ENCODE results near the gene PAQR9. TPM values are rescaled to one million over a fixed set of nuclear protein-coding genes. Genes with fewer than 3 reads are reported as not detected.

Gene PAQR9
- total RNA-seq, 1 experiment from 2014 or later = not detected

DNA sequence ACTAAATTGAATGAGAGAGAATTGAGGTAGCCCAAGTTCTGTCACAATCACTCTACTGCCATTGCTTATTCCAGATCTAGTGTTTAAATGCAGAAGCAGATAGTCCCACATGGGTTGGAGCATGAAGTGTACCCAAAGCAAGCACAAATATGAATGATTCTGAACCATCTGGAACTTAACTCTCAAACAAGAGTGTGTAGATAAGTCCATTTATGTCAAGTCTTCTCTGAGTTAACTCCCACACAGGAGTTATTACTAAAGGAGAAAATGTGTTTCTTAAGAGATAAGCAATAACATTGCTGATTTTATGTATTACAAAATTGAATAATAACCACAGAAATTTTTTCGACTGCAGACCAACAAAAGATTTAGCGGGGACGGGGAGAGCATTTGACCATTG, 33.6 kb downstream of the PAQR9 start:
- ChIA-PET POLR2A (no interaction called here), CTCF (interaction anchor here (0.6 kb wide), 1 partner anchor 206 kb away, joined by 4 read pairs; no protein-coding TSS in a partner anchor)
- no peaks in the 10 kb centered on the region for H3K9me3 Mint-ChIP-seq (ENCODE audit: unreplicated experiment)
- intact Hi-C loops (cut with micrococcal nuclease; ENCODE audit: unreplicated experiment) = loop anchor here (1.0 kb wide), 2 partner anchors 57 to 64 kb away; no protein-coding TSS in a partner anchor
- Histone ChIP-seq H3K4me1 (no peaks in the 10 kb centered on the region), H3K9me3 (no peaks in the 10 kb centered on the region), H3K36me3 (ENCODE audit: control insufficient read depth, insufficient read depth, low read length) (no peaks in the 10 kb centered on the region), H3K27me3 (replicated peaks; ENCODE audit: control insufficient read depth, insufficient read depth, low read length) (no peaks in the 10 kb centered on the region; the same call in none of the 2 replicates), H3K4me3 (ENCODE audit: low read depth, low read length) (no peak overlapping the region)
- no peak overlapping the region for H3K4me3 Mint-ChIP-seq (ENCODE audit: unreplicated experiment)
- no peak overlapping the region for H3K27ac Mint-ChIP-seq (ENCODE audit: unreplicated experiment)
- BruUV-seq (replicated peaks) = no TSS peak
- peaks cover 3% of the 10 kb centered on the region for H3K27me3 Mint-ChIP-seq (ENCODE audit: insufficient read depth, unreplicated experiment)
- no peaks in the 10 kb centered on the region for H3K36me3 Mint-ChIP-seq (ENCODE audit: insufficient read depth, unreplicated experiment)
- TF ChIP-seq, protein P1, sequence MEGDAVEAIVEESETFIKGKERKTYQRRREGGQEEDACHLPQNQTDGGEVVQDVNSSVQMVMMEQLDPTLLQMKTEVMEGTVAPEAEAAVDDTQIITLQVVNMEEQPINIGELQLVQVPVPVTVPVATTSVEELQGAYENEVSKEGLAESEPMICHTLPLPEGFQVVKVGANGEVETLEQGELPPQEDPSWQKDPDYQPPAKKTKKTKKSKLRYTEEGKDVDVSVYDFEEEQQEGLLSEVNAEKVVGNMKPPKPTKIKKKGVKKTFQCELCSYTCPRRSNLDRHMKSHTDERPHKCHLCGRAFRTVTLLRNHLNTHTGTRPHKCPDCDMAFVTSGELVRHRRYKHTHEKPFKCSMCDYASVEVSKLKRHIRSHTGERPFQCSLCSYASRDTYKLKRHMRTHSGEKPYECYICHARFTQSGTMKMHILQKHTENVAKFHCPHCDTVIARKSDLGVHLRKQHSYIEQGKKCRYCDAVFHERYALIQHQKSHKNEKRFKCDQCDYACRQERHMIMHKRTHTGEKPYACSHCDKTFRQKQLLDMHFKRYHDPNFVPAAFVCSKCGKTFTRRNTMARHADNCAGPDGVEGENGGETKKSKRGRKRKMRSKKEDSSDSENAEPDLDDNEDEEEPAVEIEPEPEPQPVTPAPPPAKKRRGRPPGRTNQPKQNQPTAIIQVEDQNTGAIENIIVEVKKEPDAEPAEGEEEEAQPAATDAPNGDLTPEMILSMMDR (IDR thresholded peaks at IDR 0.05; ENCODE audit: insufficient read depth in 1 of 2, low read depth in 1 of 2, low read length in 1 of 2, severe bottlenecking in 1 of 2, unreplicated experiment in 1 of 2) = no peak
- DNase-seq = no peak
- no peaks in the 10 kb centered on the region for H3K4me1 Mint-ChIP-seq (ENCODE audit: low read depth, unreplicated experiment)

DNA sequence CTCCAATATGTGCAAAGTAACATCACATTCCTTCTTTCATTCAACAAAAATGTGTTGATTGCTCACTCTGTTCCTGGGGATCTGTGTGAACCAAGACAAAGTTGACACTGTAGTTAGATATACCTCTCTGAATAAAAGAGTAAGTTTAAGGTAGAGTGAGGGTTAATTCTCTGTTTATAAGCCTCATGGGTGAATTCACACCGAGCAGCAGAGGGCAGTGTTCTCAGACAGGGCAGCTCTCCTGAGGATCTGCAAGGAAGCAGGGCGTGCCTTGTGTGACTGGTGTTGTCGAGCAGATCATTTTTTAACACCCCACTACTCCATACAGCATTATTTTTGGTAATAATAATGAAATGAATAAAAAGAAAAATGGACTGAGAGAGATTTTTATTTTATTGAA, 34.4 kb downstream of the PAQR9 start:
- H3K4me3 Mint-ChIP-seq (ENCODE audit: unreplicated experiment) = no peak overlapping the region
- no peaks in the 10 kb centered on the region for H3K4me1 Mint-ChIP-seq (ENCODE audit: low read depth, unreplicated experiment)
- H3K9me3 Mint-ChIP-seq (ENCODE audit: unreplicated experiment) = no peaks in the 10 kb centered on the region
- TF ChIP-seq, protein P1 (IDR thresholded peaks at IDR 0.05; ENCODE audit: insufficient read depth in 1 of 2, low read depth in 1 of 2, low read length in 1 of 2, severe bottlenecking in 1 of 2, unreplicated experiment in 1 of 2) = peak; percentile 45 to 54
- peaks cover 8% of the 10 kb centered on the region for H3K27me3 Mint-ChIP-seq (ENCODE audit: insufficient read depth, unreplicated experiment)
- H3K4me3 ChIP-seq (ENCODE audit: low read depth, low read length) = no peak overlapping the region
- no peaks in the 10 kb centered on the region for H3K9me3 ChIP-seq
- ChIA-PET CTCF (interaction anchor here (1.0 kb wide), 1 partner anchor 38 kb away, joined by 3 read pairs; no protein-coding TSS in a partner anchor), POLR2A (no interaction called here)
- DNase-seq = peak; percentile 61 to 62
- no peaks in the 10 kb centered on the region for H3K36me3 ChIP-seq (ENCODE audit: control insufficient read depth, insufficient read depth, low read length)
- BruUV-seq (replicated peaks) = no TSS peak
- intact Hi-C loops (cut with micrococcal nuclease; ENCODE audit: unreplicated experiment) = loop anchor here (1.0 kb wide), 2 partner anchors 58 to 65 kb away; no protein-coding TSS in a partner anchor
- H3K4me1 ChIP-seq = no peaks in the 10 kb centered on the region
- no peak overlapping the region for H3K27ac Mint-ChIP-seq (ENCODE audit: unreplicated experiment)
- H3K36me3 Mint-ChIP-seq (ENCODE audit: insufficient read depth, unreplicated experiment) = no peaks in the 10 kb centered on the region
- no peaks in the 10 kb centered on the region; the same call in none of the 2 replicates for H3K27me3 ChIP-seq (replicated peaks; ENCODE audit: control insufficient read depth, insufficient read depth, low read length)

DNA sequence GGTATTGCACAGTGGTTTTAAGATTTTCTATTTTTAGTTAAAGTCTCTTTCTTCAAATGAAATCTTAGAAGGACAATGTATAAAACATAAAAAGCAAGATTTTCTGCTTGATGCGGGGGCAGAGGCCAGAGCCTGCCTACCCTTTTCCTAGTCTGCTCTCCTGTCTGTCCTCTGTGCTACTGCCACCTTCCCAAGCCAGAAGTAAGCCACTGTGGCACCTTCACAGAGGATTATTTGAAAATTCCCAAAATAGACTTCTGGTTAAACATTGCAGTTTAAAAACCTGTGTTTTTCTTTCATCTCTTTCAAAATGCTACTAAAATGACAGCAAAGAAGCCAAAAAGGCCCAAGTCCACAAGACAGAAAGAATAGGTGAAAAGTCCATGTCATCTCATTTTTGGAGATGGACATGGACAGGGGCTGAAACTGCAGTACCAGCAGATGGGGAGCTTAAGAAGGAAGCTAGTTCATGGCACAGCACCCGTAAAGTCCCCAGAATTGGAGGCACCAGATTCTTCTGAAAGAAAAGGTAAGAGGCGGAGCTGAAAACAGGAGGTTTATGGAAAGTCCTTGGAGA, 37.0 kb downstream of the PAQR9 start:
- POLR2A ChIA-PET = no interaction called here
- CTCF ChIA-PET = no interaction called here
- no TSS peak for BruUV-seq (replicated peaks)

More for the DNA sequence above, 37.0 kb downstream of the PAQR9 start:
- no peaks in the 10 kb centered on the region for H3K9me3 Mint-ChIP-seq (ENCODE audit: unreplicated experiment)
- DNase-seq = no peak
- Histone ChIP-seq H3K4me1 (no peaks in the 10 kb centered on the region), H3K27me3 (replicated peaks; ENCODE audit: control insufficient read depth, insufficient read depth, low read length) (no peaks in the 10 kb centered on the region; the same call in 1 of the 2 replicates), H3K4me3 (ENCODE audit: low read depth, low read length) (no peak overlapping the region), H3K36me3 (ENCODE audit: control insufficient read depth, insufficient read depth, low read length) (no peaks in the 10 kb centered on the region), H3K9me3 (0 out of 2 replicates have a peak, but pooled peaks cover 3% of the 10 kb centered on the region)
- H3K27ac Mint-ChIP-seq (ENCODE audit: unreplicated experiment) = no peak overlapping the region
- H3K4me1 Mint-ChIP-seq (ENCODE audit: low read depth, unreplicated experiment) = no peaks in the 10 kb centered on the region
- H3K27me3 Mint-ChIP-seq (ENCODE audit: insufficient read depth, unreplicated experiment) = peaks cover 9% of the 10 kb centered on the region
- TF ChIP-seq, protein P1 (IDR thresholded peaks at IDR 0.05; ENCODE audit: insufficient read depth in 1 of 2, low read depth in 1 of 2, low read length in 1 of 2, severe bottlenecking in 1 of 2, unreplicated experiment in 1 of 2) = no peak
- H3K4me3 Mint-ChIP-seq (ENCODE audit: unreplicated experiment) = no peak overlapping the region
- H3K36me3 Mint-ChIP-seq (ENCODE audit: insufficient read depth, unreplicated experiment) = no peaks in the 10 kb centered on the region
- intact Hi-C loops (cut with micrococcal nuclease; ENCODE audit: unreplicated experiment) = no loop called here

Data from Caco-2 (cell line).